IMR-90 (cell line): Measurements from ENCODE around the gene TMTC1. TPM values are rescaled to one million over a fixed set of nuclear protein-coding genes. Genes with fewer than 3 reads are reported as not detected.

Experiments used
- ATAC-seq: fragments of 200-7000 bp; cut with Tn5 transposase; 2 replicates; pipeline ENCODE4 v1.9.1; 2020; ENCODE audit warnings: low read depth, mild to moderate bottlenecking, moderate library complexity
- BruUV-seq: library from RNA; stranded (reverse); fragments of 400-500 nt; replicated peaks from 2 replicates; lab custom pipeline; 2021; lab: Mats Ljungman, UMichigan
- CTCF ChIA-PET: fragments of 300-600 bp; formaldehyde crosslinking; extraction: SDS; loops from one replicate; lab custom pipeline; 2021; ENCODE audit warnings: antibody characterized with exemption; lab: Yijun Ruan, JAX
- POLR2A ChIA-PET: fragments of 300-600 bp; sonication (Branson Sonifier 250); formaldehyde crosslinking; loops from one replicate; lab custom pipeline; 2022; ENCODE audit warnings: antibody characterized with exemption; ENCODE audit not compliant: unreplicated experiment; lab: Charles Lee
- DNase-seq: peaks from one replicate; pipeline ENCODE4 v3.0.0; 2013
- H2AFZ ChIP-seq: replicated peaks from 2 replicates; pipeline ENCODE3; 2013; ENCODE audit warnings: low read length, mild to moderate bottlenecking; ENCODE audit not compliant: poor library complexity
- H2AK5ac ChIP-seq: 2 replicates; pipeline ENCODE4 v1.6.1; 2013; ENCODE audit warnings: low read depth, low read length, inconsistent platforms
- H2AK9ac ChIP-seq: replicated peaks from 2 replicates; pipeline ENCODE3; 2013; ENCODE audit warnings: mild to moderate bottlenecking, low read depth, low read length, moderate library complexity; ENCODE audit not compliant: poor library complexity
- H2BK120ac ChIP-seq: 2 replicates; pipeline ENCODE4 v1.6.1; 2013; ENCODE audit warnings: low read depth, low read length, inconsistent platforms
- H2BK15ac ChIP-seq: 3 replicates; pipeline ENCODE4 v1.6.1; 2013; ENCODE audit warnings: low read depth, low read length, inconsistent platforms
- H2BK20ac ChIP-seq: 2 replicates; pipeline ENCODE4 v1.6.1; 2013; ENCODE audit warnings: low read depth, mild to moderate bottlenecking, inconsistent platforms, low read length, moderate library complexity
- H2BK5ac ChIP-seq: 2 replicates; pipeline ENCODE4 v1.6.1; 2013; ENCODE audit warnings: mild to moderate bottlenecking, low read depth, low read length, inconsistent platforms; ENCODE audit not compliant: poor library complexity, severe bottlenecking
- H3K14ac ChIP-seq: replicated peaks from 2 replicates; pipeline ENCODE4 v1.6.1; 2013; ENCODE audit warnings: low read depth, low read length, inconsistent platforms
- H3K18ac ChIP-seq: 2 replicates; pipeline ENCODE4 v1.6.1; 2013; ENCODE audit warnings: low read depth, low read length, control low read depth
- H3K23ac ChIP-seq: 2 replicates; pipeline ENCODE4 v1.6.1; 2013; ENCODE audit warnings: low read depth, low read length, inconsistent platforms
- H3K27ac ChIP-seq: 2 replicates; pipeline ENCODE4 v1.5.1; 2013; ENCODE audit warnings: mild to moderate bottlenecking, control low read depth, low read length; ENCODE audit not compliant: insufficient read depth
- H3K27me3 ChIP-seq: 2 replicates; pipeline ENCODE4 v1.6.1; 2013; ENCODE audit warnings: low read length; ENCODE audit not compliant: control insufficient read depth, insufficient read depth
- H3K36me3 ChIP-seq: 2 replicates; pipeline ENCODE4 v1.6.1; 2013; ENCODE audit warnings: low read length, mixed read lengths; ENCODE audit not compliant: control insufficient read depth, insufficient read depth
- H3K4ac ChIP-seq: 2 replicates; pipeline ENCODE4 v1.6.1; 2013; ENCODE audit warnings: low read depth, low read length, inconsistent platforms
- H3K4me1 ChIP-seq: 2 replicates; pipeline ENCODE4 v1.6.1; 2013; ENCODE audit warnings: low read length, mixed read lengths; ENCODE audit not compliant: control insufficient read depth, insufficient read depth
- H3K4me2 ChIP-seq: 2 replicates; pipeline ENCODE4 v1.6.1; 2013; ENCODE audit warnings: low read depth, mild to moderate bottlenecking, control low read depth, low read length, moderate library complexity
- H3K4me3 ChIP-seq: 2 replicates; pipeline ENCODE4 v1.5.1; 2013; ENCODE audit warnings: low read depth, mild to moderate bottlenecking, control low read depth, low read length, moderate library complexity; ENCODE audit not compliant: insufficient read depth
- H3K56ac ChIP-seq: 2 replicates; pipeline ENCODE4 v1.6.1; 2013; ENCODE audit warnings: low read length, inconsistent platforms; ENCODE audit not compliant: insufficient read depth; ENCODE audit errors: extremely low read depth
- H3K79me1 ChIP-seq, 2 experiments: 2 replicates each; pipeline ENCODE4 v1.6.1; 2013; ENCODE audit warnings: low read length in 2 of 2, inconsistent platforms in 1 of 2, low read depth in 1 of 2
- H3K9ac ChIP-seq: 2 replicates; pipeline ENCODE4 v1.6.1; 2013; ENCODE audit warnings: low read depth, low read length, control low read depth
- H3K9me1 ChIP-seq: 2 replicates; pipeline ENCODE4 v1.6.1; 2013; ENCODE audit warnings: low read length, inconsistent platforms; ENCODE audit not compliant: insufficient read depth
- H3K9me3 ChIP-seq: 2 replicates; pipeline ENCODE4 v1.6.1; 2013; ENCODE audit warnings: low read length; ENCODE audit not compliant: control insufficient read depth, insufficient read depth
- H4K20me1 ChIP-seq: 2 replicates; pipeline ENCODE4 v1.6.1; 2013; ENCODE audit warnings: low read length, inconsistent platforms; ENCODE audit not compliant: insufficient read depth
- H4K5ac ChIP-seq: 2 replicates; pipeline ENCODE4 v1.6.1; 2013; ENCODE audit warnings: mild to moderate bottlenecking, low read depth, low read length, control low read depth
- H4K8ac ChIP-seq, 2 experiments: 2 replicates each; pipeline ENCODE4 v1.6.1; 2013; ENCODE audit warnings: low read depth in 2 of 2, low read length in 2 of 2, control low read depth in 1 of 2, inconsistent platforms in 1 of 2
- H4K91ac ChIP-seq: 2 replicates; pipeline ENCODE4 v1.6.1; 2013; ENCODE audit warnings: low read depth, low read length, inconsistent platforms; ENCODE audit not compliant: insufficient read depth
- BHLHE40 ChIP-seq: fragments of 150-350 bp; IDR thresholded peaks from 2 replicates; pipeline ENCODE4 v1.6.1; 2016; ENCODE audit warnings: mild to moderate bottlenecking, low read depth, low read length
- CEBPB ChIP-seq: IDR thresholded peaks from 2 replicates; pipeline ENCODE4 v1.6.1; 2012; ENCODE audit warnings: low read depth, low read length, improper control_type of control experiment
- FOS ChIP-seq: fragments of 150-350 bp; IDR thresholded peaks from 2 replicates; pipeline ENCODE4 v1.6.1; 2016; ENCODE audit warnings: low read depth, low read length
- MAZ ChIP-seq: IDR thresholded peaks from 2 replicates; pipeline ENCODE4 v1.6.1; 2012; ENCODE audit warnings: low read depth, mild to moderate bottlenecking, low read length, improper control_type of control experiment, moderate library complexity, borderline replicate concordance
- MXI1 ChIP-seq: IDR thresholded peaks from 2 replicates; pipeline ENCODE4 v1.6.1; 2012; ENCODE audit warnings: low read depth, mild to moderate bottlenecking, low read length, moderate library complexity, borderline replicate concordance
- NFE2L2 ChIP-seq: fragments of 150-350 bp; IDR thresholded peaks from 2 replicates; pipeline ENCODE4 v1.6.1; 2016; ENCODE audit warnings: low read depth, mild to moderate bottlenecking, low read length
- RAD21 ChIP-seq: IDR thresholded peaks from 2 replicates; pipeline ENCODE4 v1.6.1; 2012; ENCODE audit warnings: low read length, improper control_type of control experiment
- SMC3 ChIP-seq: fragments of 150-350 bp; IDR thresholded peaks from 2 replicates; pipeline ENCODE4 v1.6.1; 2016; ENCODE audit warnings: low read depth, mild to moderate bottlenecking, antibody characterized with exemption, low read length, moderate library complexity
- WGBS, 2 experiments: methylation state at CpG; one replicate each; pipeline versions ENCODE4 v1.1.5 to v1.1.7; 2013; ENCODE audit warnings: missing lambda C conversion rate in 2 of 2; ENCODE audit not compliant: insufficient read length in 1 of 2; ENCODE audit errors: extremely low coverage in 2 of 2; 5-methylcytosine and 5-hydroxymethylcytosine counted together
- dilution Hi-C: fragments of 300-500 bp; cut with HindIII; formaldehyde crosslinking; loops from one replicate; pipeline ENCODE4 v1.14.3; 2018; ENCODE audit warnings: low sequenced_read_pairs; ENCODE audit not compliant: unreplicated experiment
- in situ Hi-C: fragments of 300-500 bp; cut with MboI; formaldehyde crosslinking; loops from 3 replicates; pipeline ENCODE4 v1.14.3; 2019; ENCODE audit warnings: low sequenced_read_pairs, inconsistent platforms, mixed read lengths
- intact Hi-C: fragments of 100-400 bp; cut with micrococcal nuclease; formaldehyde crosslinking; loops from 2 replicates; pipeline ENCODE4 v1.10.0; 2022
- polyA plus RNA-seq, 3 experiments: library from polyadenylated mRNA; depleted of rRNA; stranded (reverse); fragments of >200 nt; gene quantifications; 2 replicates each; pipeline ENCODE4 v1.2.3, GENCODE V29; 2012; ENCODE audit warnings: low replicate concordance in 1 of 3
- total RNA-seq: library from RNA; depleted of rRNA; stranded (reverse); fragments of >200 nt; gene quantifications from 2 replicates; pipeline ENCODE4 v1.2.3, GENCODE V29; 2012
- TF ChIP-seq, protein P1 (sequence below): fragments of 150-350 bp; IDR thresholded peaks from 2 replicates; pipeline ENCODE4 v1.6.1; 2017; ENCODE audit warnings: mild to moderate bottlenecking, antibody characterized with exemption, low read length, low read depth
- TF ChIP-seq, protein P2 (sequence below): conservative IDR thresholded peaks from 2 replicates; pipeline ENCODE4 v1.5.1; 2012; ENCODE audit warnings: mild to moderate bottlenecking, low read depth, low read length, improper control_type of control experiment
- TF ChIP-seq, protein P3 (sequence below): fragments of 150-350 bp; IDR thresholded peaks from 2 replicates; pipeline ENCODE4 v1.6.1; 2016; ENCODE audit warnings: low read depth, mild to moderate bottlenecking, low read length, moderate library complexity, borderline replicate concordance

TMTC1 gene
- total and polyA plus RNA-seq, 2 of the 4 experiments (the other 2 are of a cell fraction) = 12.5 to 36.4 TPM

DNA sequence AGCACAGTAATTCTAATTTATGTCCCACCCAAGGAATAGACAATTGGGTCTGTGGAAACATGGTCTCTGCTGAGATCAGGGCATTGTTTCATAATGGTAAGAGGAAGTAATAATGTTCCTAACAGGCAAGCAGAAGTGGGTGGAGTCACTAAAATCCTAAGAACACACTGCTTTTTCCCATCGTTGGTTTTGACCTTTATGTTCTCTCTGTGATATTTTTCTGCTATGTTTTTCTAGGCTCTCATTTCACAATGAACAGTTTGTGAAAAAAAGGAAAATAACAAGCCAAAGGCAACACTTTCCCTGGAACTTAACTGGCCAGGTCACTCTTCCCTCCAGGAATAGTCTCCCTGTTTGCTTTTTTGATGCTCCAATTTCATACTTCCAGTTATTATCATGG lies 205.7 kb downstream of the TMTC1 start:
- H3K4me1 ChIP-seq = peaks cover 13% of the 10 kb centered on the region
- H2AFZ ChIP-seq = no peak overlapping the region
- peak overlapping the region in 1 of 2 experiments; percentile 44; a peak in 1 of 4 replicates for H4K8ac ChIP-seq
- H3K9ac ChIP-seq = no peak overlapping the region
- dilution Hi-C loops = no loop called here
- no peak overlapping the region for H3K27ac ChIP-seq
- WGBS, 2 experiments = no CpG with 5 or more reads among the region's 1 CpG
- CTCF ChIA-PET = no interaction called here
- in situ Hi-C loops = no loop called here
- no peak overlapping the region for H2BK5ac ChIP-seq
- no TSS peak for BruUV-seq
- no peak overlapping the region for H2BK15ac ChIP-seq
- no peak overlapping the region for H2AK9ac ChIP-seq
- H3K27me3 ChIP-seq = no peaks in the 10 kb centered on the region
- H2AK5ac ChIP-seq = peak overlapping the region; percentile 20; the same call in 1 of the 2 replicates
- peak overlapping the region; percentile 60; the same call in 1 of the 2 replicates for H2BK20ac ChIP-seq
- peak overlapping the region; percentile 7; the same call in 1 of the 2 replicates for H2BK120ac ChIP-seq
- H3K4ac ChIP-seq = peak overlapping the region; percentile 23; the same call in 1 of the 2 replicates
- H3K9me1 ChIP-seq = peaks cover 11% of the 10 kb centered on the region; the same call in 1 of the 2 replicates
- no peak overlapping the region for H3K4me2 ChIP-seq
- H4K5ac ChIP-seq = no peak overlapping the region
- H3K9me3 ChIP-seq = no peaks in the 10 kb centered on the region
- peak overlapping the region; percentile 49; the same call in 1 of the 2 replicates for H3K14ac ChIP-seq
- intact Hi-C loops = no loop called here
- H3K36me3 ChIP-seq = peaks cover 9% of the 10 kb centered on the region
- H4K20me1 ChIP-seq = no peaks in the 10 kb centered on the region
- H3K4me3 ChIP-seq = no peak overlapping the region
- DNase-seq (no peak), ATAC-seq (no peak)
- H3K79me1 ChIP-seq = peaks cover 3 to 16% of the 10 kb centered on the region in 2 experiments; a peak in 2 of 4 replicates
- H3K18ac ChIP-seq = no peak overlapping the region; the same call in 1 of the 2 replicates
- POLR2A ChIA-PET = no interaction called here
- no peak overlapping the region for H3K56ac ChIP-seq
- TF ChIP-seq MAZ = no peak
- no peak for TF ChIP-seq SMC3
- TF ChIP-seq BHLHE40 = no peak
- TF ChIP-seq, protein P1, sequence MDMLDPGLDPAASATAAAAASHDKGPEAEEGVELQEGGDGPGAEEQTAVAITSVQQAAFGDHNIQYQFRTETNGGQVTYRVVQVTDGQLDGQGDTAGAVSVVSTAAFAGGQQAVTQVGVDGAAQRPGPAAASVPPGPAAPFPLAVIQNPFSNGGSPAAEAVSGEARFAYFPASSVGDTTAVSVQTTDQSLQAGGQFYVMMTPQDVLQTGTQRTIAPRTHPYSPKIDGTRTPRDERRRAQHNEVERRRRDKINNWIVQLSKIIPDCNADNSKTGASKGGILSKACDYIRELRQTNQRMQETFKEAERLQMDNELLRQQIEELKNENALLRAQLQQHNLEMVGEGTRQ = no peak
- TF ChIP-seq RAD21 = no peak
- TF ChIP-seq CEBPB = no peak
- no peak for TF ChIP-seq NFE2L2
- TF ChIP-seq, protein P2, sequence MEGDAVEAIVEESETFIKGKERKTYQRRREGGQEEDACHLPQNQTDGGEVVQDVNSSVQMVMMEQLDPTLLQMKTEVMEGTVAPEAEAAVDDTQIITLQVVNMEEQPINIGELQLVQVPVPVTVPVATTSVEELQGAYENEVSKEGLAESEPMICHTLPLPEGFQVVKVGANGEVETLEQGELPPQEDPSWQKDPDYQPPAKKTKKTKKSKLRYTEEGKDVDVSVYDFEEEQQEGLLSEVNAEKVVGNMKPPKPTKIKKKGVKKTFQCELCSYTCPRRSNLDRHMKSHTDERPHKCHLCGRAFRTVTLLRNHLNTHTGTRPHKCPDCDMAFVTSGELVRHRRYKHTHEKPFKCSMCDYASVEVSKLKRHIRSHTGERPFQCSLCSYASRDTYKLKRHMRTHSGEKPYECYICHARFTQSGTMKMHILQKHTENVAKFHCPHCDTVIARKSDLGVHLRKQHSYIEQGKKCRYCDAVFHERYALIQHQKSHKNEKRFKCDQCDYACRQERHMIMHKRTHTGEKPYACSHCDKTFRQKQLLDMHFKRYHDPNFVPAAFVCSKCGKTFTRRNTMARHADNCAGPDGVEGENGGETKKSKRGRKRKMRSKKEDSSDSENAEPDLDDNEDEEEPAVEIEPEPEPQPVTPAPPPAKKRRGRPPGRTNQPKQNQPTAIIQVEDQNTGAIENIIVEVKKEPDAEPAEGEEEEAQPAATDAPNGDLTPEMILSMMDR = no peak
- no peak for TF ChIP-seq MXI1
- no peak for TF ChIP-seq FOS
- TF ChIP-seq, protein P3, sequence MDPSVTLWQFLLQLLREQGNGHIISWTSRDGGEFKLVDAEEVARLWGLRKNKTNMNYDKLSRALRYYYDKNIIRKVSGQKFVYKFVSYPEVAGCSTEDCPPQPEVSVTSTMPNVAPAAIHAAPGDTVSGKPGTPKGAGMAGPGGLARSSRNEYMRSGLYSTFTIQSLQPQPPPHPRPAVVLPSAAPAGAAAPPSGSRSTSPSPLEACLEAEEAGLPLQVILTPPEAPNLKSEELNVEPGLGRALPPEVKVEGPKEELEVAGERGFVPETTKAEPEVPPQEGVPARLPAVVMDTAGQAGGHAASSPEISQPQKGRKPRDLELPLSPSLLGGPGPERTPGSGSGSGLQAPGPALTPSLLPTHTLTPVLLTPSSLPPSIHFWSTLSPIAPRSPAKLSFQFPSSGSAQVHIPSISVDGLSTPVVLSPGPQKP = no peak
- H4K91ac ChIP-seq = no peak overlapping the region
- H3K23ac ChIP-seq = no peak overlapping the region
